Measurements from ENCODE around the gene DAB1.
"Not testable (repeated sequence)": the region's sequence is repeated elsewhere in the genome, so short reads cannot be mapped to it uniquely, and the experiment has no call there.

Gene DAB1

GRCh38 chr1:57089855-57090254 lies 334.0 kb downstream of the DAB1 start:
- no peaks in the 10 kb centered on the region for H3K9me3 ChIP-seq (ENCODE audit: control insufficient read depth, insufficient read depth, low read length)
- H3K36me3 ChIP-seq (ENCODE audit: insufficient read depth, low read length): no peaks in the 10 kb centered on the region
- no peak overlapping the region for H3K9ac ChIP-seq (ENCODE audit: low read depth, low read length)
- no peaks in the 10 kb centered on the region for H3K4me1 ChIP-seq (ENCODE audit: insufficient read depth, low read length)

GRCh38 chr1:57089221-57089620 lies 334.6 kb downstream of the DAB1 start:
- no peaks in the 10 kb centered on the region for H3K9me3 ChIP-seq (ENCODE audit: control insufficient read depth, insufficient read depth, low read length)
- no peak overlapping the region for H3K9ac ChIP-seq (ENCODE audit: low read depth, low read length)
- no peaks in the 10 kb centered on the region for H3K4me1 ChIP-seq (ENCODE audit: insufficient read depth, low read length)
- H3K36me3 ChIP-seq (ENCODE audit: insufficient read depth, low read length): no peaks in the 10 kb centered on the region

- Histone ChIP-seq H3K4me1 (ENCODE audit: insufficient read depth, low read length) (no peaks in the 10 kb centered on the region), H3K9me3 (ENCODE audit: control insufficient read depth, insufficient read depth, low read length) (no peaks in the 10 kb centered on the region), H3K36me3 (ENCODE audit: insufficient read depth, low read length) (no peaks in the 10 kb centered on the region), H3K9ac (ENCODE audit: low read depth, low read length) (no peak overlapping the region)
Observed at GRCh38 chr1:57088653-57089052, 335.2 kb downstream of the DAB1 start.

GRCh38 chr1:57087660-57088059 lies 336.2 kb downstream of the DAB1 start:
- not testable (repeated sequence) for H3K9me3 ChIP-seq (ENCODE audit: control insufficient read depth, insufficient read depth, low read length); H3K36me3 ChIP-seq (ENCODE audit: insufficient read depth, low read length); H3K4me1 ChIP-seq (ENCODE audit: insufficient read depth, low read length); H3K9ac ChIP-seq (ENCODE audit: low read depth, low read length)

GRCh38 chr1:57086154-57086553 lies 337.7 kb downstream of the DAB1 start:
- Histone ChIP-seq H3K36me3 (ENCODE audit: insufficient read depth, low read length) (no peaks in the 10 kb centered on the region), H3K9ac (ENCODE audit: low read depth, low read length) (no peak overlapping the region), H3K4me1 (ENCODE audit: insufficient read depth, low read length) (no peaks in the 10 kb centered on the region), H3K9me3 (ENCODE audit: control insufficient read depth, insufficient read depth, low read length) (no peaks in the 10 kb centered on the region)

GRCh38 chr1:57084701-57085100 lies 339.2 kb downstream of the DAB1 start:
- Histone ChIP-seq H3K9me3 (ENCODE audit: control insufficient read depth, insufficient read depth, low read length) (no peaks in the 10 kb centered on the region), H3K36me3 (ENCODE audit: insufficient read depth, low read length) (no peaks in the 10 kb centered on the region), H3K4me1 (ENCODE audit: insufficient read depth, low read length) (no peaks in the 10 kb centered on the region), H3K9ac (ENCODE audit: low read depth, low read length) (no peak overlapping the region)

GRCh38 chr1:57082711-57083439 lies 341.0 kb downstream of the DAB1 start:
- H3K36me3 ChIP-seq (ENCODE audit: insufficient read depth, low read length): no peaks in the 10 kb centered on the region
- no peaks in the 10 kb centered on the region for H3K4me1 ChIP-seq (ENCODE audit: insufficient read depth, low read length)
- H3K9me3 ChIP-seq (ENCODE audit: control insufficient read depth, insufficient read depth, low read length): no peaks in the 10 kb centered on the region
- no peak overlapping the region for H3K9ac ChIP-seq (ENCODE audit: low read depth, low read length)

GRCh38 chr1:57079454-57080157 lies 344.3 kb downstream of the DAB1 start:
- no peaks in the 10 kb centered on the region for H3K4me1 ChIP-seq (ENCODE audit: insufficient read depth, low read length)
- H3K36me3 ChIP-seq (ENCODE audit: insufficient read depth, low read length): no peaks in the 10 kb centered on the region
- no peaks in the 10 kb centered on the region for H3K9me3 ChIP-seq (ENCODE audit: control insufficient read depth, insufficient read depth, low read length)
- no peak overlapping the region for H3K9ac ChIP-seq (ENCODE audit: low read depth, low read length)

GRCh38 chr1:57072401-57073110 lies 351.3 kb downstream of the DAB1 start:
- Histone ChIP-seq H3K9me3 (ENCODE audit: control insufficient read depth, insufficient read depth, low read length) (no peaks in the 10 kb centered on the region), H3K36me3 (ENCODE audit: insufficient read depth, low read length) (no peaks in the 10 kb centered on the region), H3K9ac (ENCODE audit: low read depth, low read length) (no peak overlapping the region), H3K4me1 (ENCODE audit: insufficient read depth, low read length) (peaks cover 5% of the 10 kb centered on the region; the same call in 1 of the 2 replicates)

- no peaks in the 10 kb centered on the region for H3K36me3 ChIP-seq (ENCODE audit: insufficient read depth, low read length)
- peaks cover 5% of the 10 kb centered on the region; the same call in 1 of the 2 replicates for H3K4me1 ChIP-seq (ENCODE audit: insufficient read depth, low read length)
- H3K9ac ChIP-seq (ENCODE audit: low read depth, low read length): no peak overlapping the region
- no peaks in the 10 kb centered on the region for H3K9me3 ChIP-seq (ENCODE audit: control insufficient read depth, insufficient read depth, low read length)
Observed at GRCh38 chr1:57067863-57068262, 356.0 kb downstream of the DAB1 start.

- Histone ChIP-seq H3K36me3 (ENCODE audit: insufficient read depth, low read length) (no peaks in the 10 kb centered on the region), H3K4me1 (ENCODE audit: insufficient read depth, low read length) (no peaks in the 10 kb centered on the region), H3K9ac (ENCODE audit: low read depth, low read length) (no peak overlapping the region), H3K9me3 (ENCODE audit: control insufficient read depth, insufficient read depth, low read length) (no peaks in the 10 kb centered on the region)
Observed at GRCh38 chr1:57066980-57067610, 356.8 kb downstream of the DAB1 start.

- Histone ChIP-seq H3K36me3 (ENCODE audit: insufficient read depth, low read length) (no peaks in the 10 kb centered on the region), H3K9ac (ENCODE audit: low read depth, low read length) (no peak overlapping the region), H3K4me1 (ENCODE audit: insufficient read depth, low read length) (no peaks in the 10 kb centered on the region), H3K9me3 (ENCODE audit: control insufficient read depth, insufficient read depth, low read length) (no peaks in the 10 kb centered on the region)
Observed at GRCh38 chr1:57065442-57065841, 358.4 kb downstream of the DAB1 start.

GRCh38 chr1:57064379-57065140 lies 359.3 kb downstream of the DAB1 start:
- Histone ChIP-seq H3K9me3 (ENCODE audit: control insufficient read depth, insufficient read depth, low read length) (no peaks in the 10 kb centered on the region), H3K36me3 (ENCODE audit: insufficient read depth, low read length) (no peaks in the 10 kb centered on the region), H3K9ac (ENCODE audit: low read depth, low read length) (no peak overlapping the region), H3K4me1 (ENCODE audit: insufficient read depth, low read length) (no peaks in the 10 kb centered on the region)
